Body of pancreas (tissue), 4 donors: ENCODE results near the gene RUBCN.

Experiments
- CTCF ChIP-seq, 7 experiments: fragments of 450-650 bp in 4 of 7; fragments of 200-600 bp in 3 of 7; sonication (generic) in 3 of 7; IDR thresholded peaks; one replicate each; pipeline ENCODE4 v1.5.1; 2016 to 2019; ENCODE audit warnings: antibody characterized with exemption in 7 of 7
- POLR2A ChIP-seq, 3 donors: fragments of 450-650 bp; IDR thresholded peaks; one replicate each; pipeline ENCODE4 v1.6.1; 2016; ENCODE audit warnings: antibody characterized with exemption in 3 of 3, mild to moderate bottlenecking in 2 of 3

GRCh38 chr3:197748597-197749314 lies 12.1 kb upstream of the RUBCN start:
- TF ChIP-seq POLR2A (IDR thresholded peaks at IDR 0.05): no peak
- no peak for TF ChIP-seq CTCF (IDR thresholded peaks at IDR 0.05)
